T follicular helper cell (primary cell): Measurements from ENCODE around the gene HM13.
"Not testable (repeated sequence)": the region's sequence is repeated elsewhere in the genome, so short reads cannot be mapped to it uniquely, and the experiment has no call there.

Source experiments
- DNase-seq: peaks from one replicate; pipeline ENCODE4 v3.0.0-alpha.2; 2020; ENCODE audit warnings: low read depth

HM13 gene

DNA sequence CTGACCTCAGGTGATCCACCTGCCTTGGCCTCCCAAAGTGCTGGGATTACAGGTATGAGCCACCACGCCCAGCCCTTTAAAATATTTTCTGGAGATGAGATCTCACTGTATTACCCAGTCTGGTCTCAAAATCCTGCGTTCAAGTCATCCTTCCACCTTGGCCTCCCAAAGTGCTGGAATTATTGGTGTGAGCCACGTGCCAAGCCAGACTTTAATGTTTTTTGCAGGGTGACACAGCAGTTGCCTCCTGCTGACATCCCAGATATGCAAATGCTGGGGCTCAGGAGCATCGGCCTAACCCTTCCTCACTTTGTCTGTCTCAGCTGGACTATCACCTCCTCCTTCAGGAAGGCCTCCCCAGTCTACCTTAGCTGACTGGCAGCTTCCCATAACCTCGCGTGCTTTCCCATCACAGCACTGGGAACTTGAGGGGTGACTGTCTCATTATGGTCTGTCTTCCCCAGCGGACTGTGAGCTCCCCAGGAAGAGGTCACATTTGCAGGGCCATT lies 76.5 kb downstream of the HM13 start:
- DNase-seq, result no peak

DNA sequence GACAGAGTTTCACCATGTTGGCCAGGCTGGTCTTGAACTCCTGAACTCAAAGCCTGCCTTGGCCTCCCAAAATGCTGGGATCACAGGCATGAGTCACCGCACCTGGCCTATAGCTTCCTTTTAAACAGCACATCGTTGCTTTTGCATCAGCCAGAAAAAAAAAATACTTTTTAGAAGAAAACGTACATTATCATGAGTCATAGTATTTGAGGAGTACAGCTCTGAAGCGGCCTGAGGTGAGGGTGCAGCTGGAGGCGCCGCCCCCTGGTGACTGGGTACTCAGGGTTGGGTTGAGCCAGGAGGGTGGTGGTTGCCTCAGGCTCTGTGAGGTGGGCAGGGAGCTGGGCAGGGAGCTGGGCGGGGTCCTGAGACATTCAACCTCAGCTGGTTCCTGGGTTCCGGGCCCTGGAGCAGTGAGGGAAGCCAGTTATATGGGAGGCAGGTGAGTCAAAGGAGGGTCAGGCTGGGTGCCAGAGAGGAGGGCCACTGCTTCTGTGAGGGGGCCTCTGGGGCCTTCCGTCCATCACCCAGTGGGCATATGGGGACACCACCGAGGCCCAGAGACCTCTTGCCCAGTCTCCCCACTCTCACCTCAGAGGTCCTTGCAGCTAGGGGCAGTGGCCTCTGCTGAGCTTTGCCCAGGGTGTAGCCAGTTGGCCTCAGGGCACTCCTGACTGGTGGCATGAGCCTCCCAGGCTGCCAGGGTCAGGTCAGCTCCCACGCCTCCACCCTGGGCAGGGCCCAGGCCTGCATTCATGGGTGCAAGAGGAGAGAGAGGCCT lies 79.2 kb downstream of the HM13 start:
- DNase-seq, result no peak

DNA sequence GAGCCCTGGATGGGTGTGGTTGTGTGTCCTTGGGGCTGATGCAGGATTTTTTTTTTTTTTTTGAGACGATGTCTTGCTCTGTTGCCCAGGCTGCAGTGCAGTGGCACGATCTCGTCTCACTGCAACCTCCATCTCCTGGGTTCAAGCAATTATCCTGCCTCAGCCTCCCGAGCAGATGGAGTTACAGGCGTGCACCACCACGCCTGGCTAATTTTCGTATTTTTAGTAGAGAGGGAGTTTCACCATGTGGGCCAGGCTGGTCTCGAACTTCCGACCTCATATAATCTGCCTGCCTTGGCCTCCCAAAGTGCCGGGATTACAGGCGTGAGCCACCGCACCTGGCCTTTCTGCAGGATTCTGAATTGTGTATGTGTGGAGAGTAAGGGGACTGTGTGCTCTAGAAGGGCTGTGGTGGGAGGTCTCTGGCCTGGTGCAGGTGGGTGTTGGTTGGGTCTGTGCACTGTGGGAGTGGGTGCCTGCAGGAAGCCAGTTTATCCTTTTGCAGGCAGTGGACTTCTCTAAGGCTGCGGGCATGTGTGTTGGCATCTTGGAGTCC lies 79.8 kb downstream of the HM13 start:
- DNase-seq, result no peak

DNA sequence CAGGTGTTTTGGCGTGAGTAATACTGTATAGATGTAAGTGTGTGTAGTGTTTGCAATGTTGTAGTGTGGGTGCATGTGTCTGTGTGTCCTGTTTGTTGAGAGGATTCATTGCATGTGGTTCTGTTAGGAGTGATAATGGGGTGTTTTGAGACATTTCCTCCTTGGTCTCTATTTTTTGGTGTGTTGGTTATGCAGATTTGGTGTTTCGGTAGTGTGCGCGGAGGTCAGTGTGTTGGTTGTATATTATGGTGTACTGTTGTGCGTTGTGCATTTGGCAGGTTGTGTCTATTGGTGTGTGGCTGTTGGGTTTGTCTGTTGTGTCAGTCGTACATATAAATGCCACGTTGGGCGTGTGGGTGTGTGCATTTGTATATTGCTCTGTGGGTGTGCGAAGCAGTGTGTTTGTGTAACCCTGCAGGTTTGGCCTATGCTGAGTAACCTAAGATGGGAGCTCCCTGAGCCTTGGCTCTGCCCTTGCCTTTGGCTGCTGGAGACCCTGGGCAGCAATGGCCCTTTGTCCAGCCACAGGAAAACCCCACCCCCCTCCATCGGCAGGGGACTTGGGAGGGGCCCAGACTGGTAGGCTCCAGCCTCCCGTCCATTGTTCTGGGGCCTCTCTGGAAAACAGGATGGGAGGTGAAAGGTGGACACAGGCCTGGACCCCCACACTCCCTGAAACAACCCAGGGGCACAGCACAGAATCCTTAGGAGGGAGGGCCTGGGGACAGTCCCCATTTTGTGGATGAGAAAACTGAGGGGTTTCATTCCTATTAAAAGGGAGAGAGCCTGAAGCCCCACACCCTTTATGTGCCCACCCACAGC lies 80.5 kb downstream of the HM13 start:
- no peak for DNase-seq

DNA sequence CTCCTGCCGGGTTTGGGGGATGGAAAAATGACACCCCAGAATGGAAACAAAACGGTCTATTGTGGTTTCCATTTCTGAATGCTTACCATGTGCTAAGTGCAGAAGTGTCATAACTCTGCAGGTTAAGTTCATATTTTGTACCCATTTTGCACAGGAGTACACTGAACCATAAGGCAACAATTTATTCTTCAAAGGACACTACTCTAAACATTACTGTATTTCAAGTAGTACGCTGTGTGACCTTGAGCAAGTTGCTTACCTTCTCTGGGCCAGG lies 81.1 kb downstream of the HM13 start:
- no peak for DNase-seq

DNA sequence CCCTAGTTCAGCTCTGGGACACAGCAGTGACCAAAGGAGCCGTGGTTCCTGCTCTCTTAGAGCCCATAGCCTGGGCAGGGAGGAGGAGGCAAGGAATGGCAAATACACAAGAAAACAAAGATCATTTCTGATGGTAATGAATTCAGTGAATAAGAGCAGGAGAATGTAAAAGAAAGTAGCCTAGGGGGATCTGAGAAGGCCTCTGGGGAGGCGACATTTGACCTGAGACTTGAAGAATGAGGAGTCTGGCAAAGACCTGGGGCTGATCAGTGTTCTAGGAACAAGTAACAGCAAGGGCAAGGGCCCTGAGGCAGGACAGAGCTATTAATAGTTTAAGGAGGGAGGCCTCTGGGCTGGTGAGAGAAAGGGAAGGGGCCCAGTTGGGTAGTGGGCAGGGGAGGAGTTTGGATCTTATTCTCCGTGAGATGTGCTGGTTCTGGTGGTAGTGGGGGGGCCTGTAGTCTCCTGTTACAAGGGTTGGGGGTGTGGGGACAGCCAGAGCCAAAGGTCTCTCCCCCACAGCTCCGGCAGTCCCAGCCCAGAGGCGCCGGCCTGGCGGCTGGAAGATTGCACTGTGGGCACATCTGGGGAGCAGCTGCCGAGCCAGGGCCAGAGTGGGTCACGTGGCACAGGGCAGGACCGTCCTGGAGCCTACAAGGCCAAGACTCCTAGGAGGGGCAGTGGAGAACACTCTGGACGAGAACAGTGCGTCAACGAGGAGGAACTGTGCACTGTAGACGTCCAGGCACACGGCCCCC lies 81.6 kb downstream of the HM13 start:
- DNase-seq, result no peak

DNA sequence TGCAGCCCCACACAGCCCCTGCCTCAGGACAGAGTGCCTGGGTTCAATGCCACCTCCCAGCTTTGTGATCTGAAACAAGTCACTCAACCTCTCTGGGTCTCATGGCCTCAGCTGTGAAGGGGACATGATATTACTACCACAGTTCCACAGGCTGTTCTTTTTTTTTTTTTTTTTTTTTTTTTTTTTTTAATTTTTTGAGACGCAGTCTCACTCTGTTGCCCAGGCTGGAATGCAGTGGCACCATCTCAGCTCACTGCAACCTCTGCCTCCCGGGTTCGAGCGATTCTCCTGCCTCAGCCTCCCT lies 82.1 kb downstream of the HM13 start:
- not testable (repeated sequence) for DNase-seq

DNA sequence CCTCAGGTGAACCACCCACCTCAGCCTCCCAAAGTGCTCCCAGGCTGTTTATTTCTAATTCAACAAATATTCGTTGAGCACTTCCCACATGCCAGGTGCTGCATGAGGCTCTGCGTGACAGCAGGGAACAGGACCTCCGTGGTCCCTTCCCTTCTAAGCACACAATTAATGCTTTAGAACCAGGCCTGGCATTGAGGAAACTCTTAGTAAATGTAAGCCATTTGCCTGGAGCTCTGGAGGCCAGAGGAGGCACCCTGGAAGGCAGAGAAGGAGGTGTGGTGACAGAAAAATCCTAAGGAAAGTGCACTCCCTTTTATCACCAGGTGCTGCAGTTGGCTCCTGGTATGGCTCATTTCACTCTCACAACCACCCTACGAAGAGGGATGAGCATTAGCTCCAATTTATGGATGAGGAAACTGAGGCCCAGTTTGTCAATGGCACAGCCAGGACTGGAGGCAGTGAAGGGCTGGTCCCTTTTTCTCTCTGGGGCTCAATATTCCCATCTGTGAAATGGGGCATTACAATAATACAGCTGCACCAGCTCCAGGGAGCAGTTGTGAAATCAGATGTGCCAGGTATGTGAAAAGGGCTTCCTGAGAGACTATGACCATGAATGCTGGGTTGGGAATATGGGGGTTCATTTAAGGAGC lies 82.7 kb downstream of the HM13 start:
- no peak for DNase-seq

DNA sequence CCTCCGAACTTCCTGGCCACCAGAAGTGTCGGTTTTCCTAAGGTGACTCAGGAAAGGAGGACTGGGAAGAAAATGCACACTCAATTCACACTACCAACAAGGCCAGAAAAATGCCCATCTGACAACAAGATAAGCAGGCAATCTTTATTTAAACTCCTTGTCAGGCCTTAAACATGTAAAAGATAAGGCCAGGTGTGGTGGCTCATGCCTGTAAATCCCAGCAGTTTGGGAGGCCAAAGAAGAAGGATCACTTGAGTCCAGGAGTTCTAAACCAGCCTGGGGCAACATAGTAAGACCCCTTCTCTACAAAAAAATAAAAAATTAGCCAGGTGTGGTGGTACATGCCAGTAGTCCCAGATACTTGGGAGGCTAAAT lies 83.2 kb downstream of the HM13 start:
- DNase-seq, result no peak

DNA sequence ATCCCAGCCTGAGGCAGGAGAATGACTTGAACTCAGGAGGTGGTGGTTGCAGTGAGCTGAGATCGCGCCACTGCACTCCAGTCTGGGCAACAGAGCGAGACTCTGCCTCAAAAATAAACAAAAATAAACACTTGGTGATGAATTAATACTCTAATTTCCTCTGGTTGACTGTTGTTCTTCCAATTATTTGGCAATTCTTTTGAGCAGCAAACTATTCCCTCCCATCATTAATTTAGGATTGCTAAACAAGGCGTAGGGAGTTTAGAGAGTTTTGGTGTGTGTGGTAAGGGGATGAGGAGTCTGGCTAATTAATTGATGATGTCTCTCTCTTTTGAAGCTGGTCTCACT lies 88.2 kb downstream of the HM13 start:
- no peak for DNase-seq

DNA sequence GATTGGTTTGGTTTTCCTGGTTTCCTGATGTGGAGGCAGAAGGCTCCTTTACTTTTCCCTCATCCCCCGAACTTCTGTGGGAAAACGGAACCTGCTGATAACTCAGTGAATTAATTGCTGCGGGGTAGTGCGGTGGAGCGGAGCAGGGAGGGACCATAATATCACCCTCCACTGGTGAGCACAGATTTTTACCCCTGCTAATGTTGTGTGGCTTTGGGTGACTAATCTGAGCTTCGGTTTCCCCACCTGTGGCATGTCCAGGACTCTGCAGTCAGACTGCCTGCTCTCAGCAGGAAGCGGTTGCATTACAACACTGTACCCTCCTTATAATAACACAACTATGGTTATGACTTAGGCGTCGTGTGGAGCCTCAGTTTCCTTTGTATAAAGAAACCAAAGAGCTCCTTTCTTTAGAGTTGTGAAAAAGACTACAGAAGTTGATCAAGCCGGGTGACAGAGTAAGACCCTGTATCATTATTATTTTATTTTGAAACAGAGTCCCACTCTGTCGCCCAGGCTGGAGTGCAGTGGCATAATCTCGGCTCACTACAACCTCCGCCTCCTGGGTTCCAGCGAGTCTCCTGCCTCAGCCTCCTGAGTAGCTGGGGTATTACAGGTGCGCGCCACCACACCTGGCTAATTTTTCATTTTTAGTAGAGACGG lies 88.7 kb downstream of the HM13 start:
- DNase-seq, result no peak

DNA sequence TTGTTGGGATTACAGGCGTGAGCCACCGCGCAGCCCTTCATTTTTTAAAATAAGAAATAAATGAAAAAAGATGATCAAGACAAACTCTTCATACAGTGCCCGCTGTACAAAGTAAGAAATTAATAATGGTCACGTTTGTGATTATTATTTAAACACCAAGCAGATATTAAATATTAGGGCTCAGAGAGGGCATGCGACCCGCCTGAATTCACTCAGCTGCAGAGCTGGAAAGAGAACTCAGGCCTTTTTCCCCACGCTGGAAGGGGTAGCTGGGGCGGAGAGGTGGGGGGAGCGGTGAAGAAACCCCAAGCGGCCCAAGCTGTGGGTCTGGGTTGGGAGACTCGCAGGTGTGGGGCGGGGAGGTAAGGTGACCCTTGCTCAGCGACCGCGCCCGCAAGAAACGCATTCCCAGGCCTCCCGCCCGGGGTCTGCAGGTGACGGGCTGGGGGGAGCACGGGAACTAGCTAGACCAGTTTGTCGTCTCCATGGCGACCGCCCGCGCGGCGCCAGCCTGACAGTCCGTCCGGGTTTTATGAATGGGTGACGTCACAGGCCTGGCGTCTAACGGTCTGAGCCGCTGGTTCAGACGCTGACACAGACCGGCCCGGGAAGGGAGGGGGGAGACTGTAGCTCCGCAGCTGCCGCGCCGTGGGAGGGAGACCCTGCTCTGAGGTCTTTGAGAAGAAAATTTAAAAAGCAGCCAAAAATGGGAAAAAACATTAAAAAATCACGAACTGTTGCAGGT lies 89.8 kb downstream of the HM13 start:
- peak; percentile 74 for DNase-seq

DNA sequence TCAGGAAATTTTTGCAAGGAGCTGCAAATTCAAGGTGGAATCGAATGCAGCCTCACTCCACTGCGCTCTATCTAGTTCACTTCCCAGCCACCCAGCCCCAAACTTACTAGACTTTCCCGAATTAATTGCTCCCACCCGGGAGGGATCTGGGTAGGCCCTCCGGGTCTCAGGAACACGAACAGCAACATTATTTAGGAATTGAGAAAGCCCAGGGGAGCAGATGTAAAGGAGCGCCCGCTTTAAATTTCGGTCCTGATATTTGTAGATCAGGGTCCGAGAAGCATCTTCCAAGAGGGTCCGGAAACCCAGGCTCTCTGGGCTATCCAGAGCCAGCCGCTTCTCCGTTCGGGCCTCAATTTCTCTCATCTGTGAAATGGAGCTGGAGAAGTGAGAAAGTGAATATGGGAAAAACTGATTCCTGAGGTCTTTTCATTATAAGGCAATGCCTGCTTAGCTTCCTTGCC lies 90.4 kb downstream of the HM13 start:
- no peak for DNase-seq

DNA sequence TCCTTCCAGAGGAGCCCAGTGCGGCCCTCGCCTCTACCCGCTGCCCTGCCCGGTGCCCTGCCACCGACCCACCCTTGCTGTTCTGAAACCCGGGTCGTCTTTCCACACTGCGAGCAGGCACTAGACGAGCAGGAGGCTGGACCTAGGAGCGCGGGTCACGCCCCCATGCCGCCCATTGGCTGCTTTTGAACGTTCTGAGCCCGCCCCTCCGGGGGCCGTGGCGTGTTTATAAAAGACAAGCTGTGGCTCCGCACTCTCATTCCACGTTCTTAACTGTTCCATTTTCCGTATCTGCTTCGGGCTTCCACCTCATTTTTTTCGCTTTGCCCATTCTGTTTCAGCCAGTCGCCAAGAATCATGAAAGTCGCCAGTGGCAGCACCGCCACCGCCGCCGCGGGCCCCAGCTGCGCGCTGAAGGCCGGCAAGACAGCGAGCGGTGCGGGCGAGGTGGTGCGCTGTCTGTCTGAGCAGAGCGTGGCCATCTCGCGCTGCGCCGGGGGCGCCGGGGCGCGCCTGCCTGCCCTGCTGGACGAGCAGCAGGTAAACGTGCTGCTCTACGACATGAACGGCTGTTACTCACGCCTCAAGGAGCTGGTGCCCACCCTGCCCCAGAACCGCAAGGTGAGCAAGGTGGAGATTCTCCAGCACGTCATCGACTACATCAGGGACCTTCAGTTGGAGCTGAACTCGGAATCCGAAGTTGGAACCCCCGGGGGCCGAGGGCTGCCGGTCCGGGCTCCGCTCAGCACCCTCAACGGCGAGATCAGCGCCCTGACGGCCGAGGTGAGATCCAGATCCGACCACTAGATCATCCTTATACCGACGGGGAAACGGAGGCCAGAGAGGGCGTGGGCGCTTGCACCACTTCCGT lies 91.0 kb downstream of the HM13 start, which contains the start of gene ID1:
Gene ID1 (plus strand): TSS at position 259 of the 871 bp plus-strand sequence. CDS start 99 bp downstream, at position 358.
- peak; percentile 84 for DNase-seq

DNA sequence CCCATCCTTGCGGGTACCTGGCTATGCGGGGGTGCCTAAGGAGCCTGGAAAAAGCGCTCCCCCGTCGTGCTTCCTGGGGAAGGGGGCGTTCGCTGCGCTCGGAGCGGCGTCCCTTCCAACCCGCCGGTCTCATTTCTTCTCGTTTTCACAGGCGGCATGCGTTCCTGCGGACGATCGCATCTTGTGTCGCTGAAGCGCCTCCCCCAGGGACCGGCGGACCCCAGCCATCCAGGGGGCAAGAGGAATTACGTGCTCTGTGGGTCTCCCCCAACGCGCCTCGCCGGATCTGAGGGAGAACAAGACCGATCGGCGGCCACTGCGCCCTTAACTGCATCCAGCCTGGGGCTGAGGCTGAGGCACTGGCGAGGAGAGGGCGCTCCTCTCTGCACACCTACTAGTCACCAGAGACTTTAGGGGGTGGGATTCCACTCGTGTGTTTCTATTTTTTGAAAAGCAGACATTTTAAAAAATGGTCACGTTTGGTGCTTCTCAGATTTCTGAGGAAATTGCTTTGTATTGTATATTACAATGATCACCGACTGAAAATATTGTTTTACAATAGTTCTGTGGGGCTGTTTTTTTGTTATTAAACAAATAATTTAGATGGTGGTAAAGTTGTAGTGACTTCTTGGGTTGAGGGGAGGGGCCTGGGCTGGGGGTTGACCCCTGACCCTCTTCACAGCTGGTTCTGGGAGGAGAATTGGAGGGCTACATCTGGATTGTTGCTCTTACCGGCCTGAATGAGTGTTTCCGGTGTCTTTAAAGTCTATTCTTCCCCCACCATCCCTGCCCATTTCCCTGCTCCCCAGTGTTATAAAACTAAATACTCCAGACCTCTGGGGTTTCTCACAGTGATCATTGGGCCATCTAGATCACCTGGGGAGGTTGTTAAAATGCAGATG lies 91.9 kb downstream of the HM13 start:
- no peak for DNase-seq

DNA sequence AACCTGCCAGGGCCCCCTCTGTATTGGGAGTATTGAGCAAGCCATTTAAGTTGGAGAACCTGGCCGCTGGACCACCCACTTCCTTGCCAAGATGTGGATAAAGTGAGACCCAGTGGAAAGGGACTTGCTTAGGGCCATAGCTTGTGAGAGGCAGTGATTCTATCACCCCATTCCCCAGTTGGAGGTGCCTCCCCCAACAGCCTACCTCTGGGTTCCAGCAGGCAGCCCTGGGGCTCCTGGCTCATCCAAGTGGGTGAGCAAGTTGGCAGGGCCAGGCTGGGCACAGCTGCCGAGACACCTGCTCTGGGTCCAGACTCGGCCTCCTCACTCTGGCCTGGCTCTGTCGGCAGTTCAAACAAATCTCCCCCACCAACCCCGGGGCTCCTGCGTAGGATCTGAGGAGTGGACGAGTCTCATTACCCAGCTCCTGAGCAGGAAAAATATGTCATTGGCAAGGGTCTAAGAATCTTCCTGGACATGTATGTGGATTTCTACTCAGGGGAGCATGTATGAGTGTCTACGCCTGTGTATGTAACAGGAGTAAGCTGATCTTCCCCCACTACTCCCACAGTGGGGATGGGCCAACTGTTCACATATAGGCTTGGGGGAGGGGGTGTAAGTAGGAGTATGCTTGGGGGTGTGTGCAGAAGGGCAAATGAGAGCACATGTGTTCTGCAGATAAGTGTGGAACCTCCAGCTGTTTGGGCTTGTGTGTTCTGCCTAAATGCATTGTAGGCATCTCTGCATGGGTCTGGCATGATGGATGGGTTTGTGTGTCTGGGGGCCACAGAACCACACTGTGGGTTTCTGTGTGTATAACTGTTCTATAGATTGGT lies 92.8 kb downstream of the HM13 start:
- DNase-seq, result no peak

DNA sequence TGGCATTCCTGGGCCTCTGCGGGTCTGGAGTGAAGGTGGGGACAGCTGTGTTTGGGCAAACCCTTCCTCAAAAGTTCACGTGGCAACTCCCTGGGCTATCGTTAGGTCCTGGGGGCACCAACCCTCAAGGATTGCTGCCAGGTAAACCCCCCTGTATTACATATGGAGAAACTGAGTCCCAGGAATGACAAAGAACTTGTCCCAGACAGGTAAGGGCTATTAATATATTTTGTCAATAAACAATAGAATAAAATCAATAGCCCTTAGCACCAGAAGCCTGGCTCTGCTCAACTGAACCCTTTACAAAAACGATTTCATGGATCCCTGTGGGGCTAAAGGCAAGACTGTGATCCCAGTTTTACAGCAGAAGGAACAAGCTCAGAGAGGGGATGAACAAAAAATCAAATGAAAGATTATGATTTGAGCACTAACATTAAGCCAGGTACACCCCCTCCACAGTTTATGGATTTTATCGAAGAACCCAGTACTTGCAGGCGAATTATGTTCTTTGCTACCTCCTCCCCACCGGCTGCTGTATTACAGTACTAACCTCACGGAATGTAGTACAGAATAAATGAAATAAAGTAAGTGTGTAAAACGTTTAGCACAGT lies 93.5 kb downstream of the HM13 start:
- no peak for DNase-seq
